Ramos (cell line): Measurements from ENCODE around the gene RFNG.

Source experiments
- in situ Hi-C: fragments of 300-500 bp; cut with MboI; formaldehyde crosslinking; loops from one replicate; pipeline ENCODE4 v1.14.3; 2022; ENCODE audit warnings: low sequenced_read_pairs; ENCODE audit not compliant: unreplicated experiment

Gene RFNG

GRCh38 chr17:82007228-82007494 is 44.5 kb downstream of the RFNG start:
- in situ Hi-C loops, result no loop called here

- in situ Hi-C loops, result no loop called here
Measured at GRCh38 chr17:82006468-82007227, 45.0 kb downstream of the RFNG start.

DNA sequence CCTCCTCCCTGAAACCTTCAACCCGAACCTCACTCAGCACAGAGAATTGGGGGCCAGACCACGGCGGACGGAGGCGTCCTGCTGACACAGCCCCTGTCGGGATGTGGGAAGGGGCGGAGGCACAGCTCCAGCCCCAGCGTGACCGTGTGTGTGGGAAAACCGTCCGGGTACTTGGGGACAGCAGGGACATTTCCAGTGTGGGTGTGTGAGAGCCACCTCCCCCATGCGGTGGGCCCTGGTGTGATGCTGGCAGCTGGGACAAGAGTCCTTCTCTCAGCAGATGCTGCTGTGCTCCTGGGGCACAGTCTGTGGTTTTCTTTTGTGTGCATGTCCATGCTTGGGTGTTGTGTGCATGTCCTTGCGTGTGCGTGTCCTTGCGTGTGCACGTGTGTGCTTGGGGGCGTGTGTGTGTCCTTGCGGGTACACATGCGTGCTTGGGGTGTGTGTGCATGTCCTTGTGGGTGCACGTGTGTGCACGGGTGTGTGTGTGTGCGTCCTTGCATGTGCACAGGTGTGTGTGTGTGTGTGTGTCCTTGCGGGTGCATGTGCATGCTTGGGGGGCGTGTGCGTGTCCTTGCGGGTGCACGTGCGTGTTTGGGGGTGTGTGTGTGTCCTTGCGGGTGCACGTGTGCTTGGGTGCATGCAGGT is 45.8 kb downstream of the RFNG start:
- in situ Hi-C loops, result no loop called here

DNA sequence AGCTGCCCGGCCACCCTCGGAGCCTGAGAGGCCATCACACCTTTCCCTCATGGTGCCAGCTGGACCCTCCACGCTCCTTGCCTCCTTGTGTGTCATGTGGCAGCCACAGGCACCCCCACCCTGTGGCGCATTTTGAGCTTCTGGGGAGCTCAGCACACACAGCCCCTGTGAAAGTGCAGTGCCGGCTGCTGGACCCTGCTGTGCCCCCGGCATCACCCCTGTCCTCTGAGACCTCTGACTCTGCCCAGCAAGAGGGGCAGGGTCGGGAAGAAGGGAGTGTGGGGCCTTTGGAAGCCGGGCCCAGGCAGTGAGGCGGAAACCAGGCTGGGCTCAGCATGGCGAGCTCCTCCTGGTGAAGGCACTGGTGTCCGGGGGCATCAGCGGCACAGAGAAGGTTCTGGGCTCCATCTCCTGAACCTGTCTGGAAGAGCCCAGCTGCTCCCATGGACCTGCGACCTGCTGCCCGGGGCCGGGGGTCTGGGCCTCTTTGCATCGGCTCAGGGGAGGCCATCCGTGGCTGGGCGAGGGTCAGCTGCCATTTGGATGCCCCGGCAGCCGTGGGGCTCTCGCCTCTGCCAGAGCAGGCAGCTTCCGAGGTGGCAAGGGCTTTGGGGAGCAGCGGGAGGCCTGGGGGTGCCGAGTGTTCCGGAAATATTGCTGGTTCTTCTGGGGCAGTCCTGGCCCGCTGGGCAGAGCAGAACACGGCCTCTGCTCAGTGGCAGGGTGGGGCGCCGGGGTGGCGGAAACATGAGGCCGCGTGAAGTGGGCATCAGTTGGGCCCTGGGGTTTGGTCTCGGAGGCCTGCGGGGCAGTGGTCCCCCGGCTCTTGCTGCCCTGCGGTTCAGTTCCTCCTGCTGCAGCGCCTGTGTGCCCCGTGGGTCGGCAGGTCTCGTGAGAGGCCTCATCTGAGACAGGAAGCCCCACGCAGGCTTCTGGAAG is 46.8 kb downstream of the RFNG start:
- in situ Hi-C loops, result no loop called here

- in situ Hi-C loops, result no loop called here
Measured at GRCh38 chr17:82003411-82004381, 47.9 kb downstream of the RFNG start.

DNA sequence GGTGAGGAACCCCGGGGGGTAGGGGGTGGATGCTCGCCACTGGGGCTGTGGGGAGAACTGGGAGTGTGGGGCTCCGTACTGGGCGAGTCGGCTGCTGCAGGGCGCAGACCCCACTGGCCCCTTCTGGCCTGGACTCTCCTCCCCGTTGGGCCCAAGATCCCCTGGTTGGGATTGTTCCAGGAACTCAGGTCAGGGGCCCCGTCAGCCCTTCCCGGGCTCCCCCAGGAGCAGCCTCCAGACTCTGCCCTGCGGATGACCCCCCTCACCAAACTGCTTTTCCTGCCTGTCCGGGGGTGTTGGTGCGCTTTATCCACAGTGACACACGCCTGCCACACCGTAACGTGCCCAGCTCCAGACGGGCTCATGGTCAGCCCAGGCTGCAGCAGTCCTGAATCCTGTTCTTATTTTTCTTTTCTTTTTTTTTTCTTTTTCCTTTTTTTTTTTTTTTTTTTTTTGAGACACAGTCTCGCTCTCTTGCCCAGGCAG is 50.0 kb downstream of the RFNG start:
- in situ Hi-C loops, result no loop called here

GRCh38 chr17:82000803-82001570 is 50.6 kb downstream of the RFNG start:
- in situ Hi-C loops, result no loop called here

DNA sequence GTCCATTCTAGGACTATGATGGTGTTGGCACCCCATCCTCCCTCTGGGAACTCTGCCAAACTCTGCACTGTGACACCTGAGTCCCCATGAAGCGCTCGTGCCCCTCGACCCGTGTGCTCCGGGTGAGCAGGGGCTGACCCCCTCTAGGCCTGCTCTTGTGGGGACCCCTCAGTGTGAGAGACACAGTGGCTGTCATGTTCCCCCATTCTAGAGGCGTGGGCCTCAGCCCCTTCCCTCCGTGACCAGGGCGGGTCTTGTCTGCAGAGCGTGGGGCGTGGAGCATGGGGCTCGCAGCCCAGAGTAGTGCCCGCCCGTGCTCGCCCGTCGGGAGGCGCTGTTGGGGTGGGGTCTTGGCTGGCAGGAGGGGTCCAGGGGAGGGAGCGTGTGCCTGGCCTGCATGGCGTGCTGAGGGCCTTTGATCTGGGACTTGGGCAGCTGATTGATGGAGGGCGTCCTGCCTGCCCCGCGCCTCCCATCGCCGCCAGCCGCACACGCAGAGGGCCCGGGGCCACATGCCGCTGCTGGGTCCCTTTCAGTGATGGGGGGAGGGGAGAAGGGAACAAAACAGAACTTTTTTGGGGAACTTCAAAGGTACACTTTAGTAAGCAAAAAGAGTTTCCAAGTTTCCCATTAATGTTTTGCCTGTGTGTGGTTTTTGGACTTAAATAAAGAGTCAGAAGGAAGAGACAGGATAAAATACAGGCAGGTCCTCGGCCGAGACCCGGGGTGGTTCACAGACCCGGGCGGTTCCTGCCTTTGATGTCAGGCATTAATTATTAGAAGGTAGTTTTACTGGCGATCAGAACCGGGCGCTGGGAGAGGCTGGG is 51.4 kb downstream of the RFNG start:
- in situ Hi-C loops, result no loop called here

DNA sequence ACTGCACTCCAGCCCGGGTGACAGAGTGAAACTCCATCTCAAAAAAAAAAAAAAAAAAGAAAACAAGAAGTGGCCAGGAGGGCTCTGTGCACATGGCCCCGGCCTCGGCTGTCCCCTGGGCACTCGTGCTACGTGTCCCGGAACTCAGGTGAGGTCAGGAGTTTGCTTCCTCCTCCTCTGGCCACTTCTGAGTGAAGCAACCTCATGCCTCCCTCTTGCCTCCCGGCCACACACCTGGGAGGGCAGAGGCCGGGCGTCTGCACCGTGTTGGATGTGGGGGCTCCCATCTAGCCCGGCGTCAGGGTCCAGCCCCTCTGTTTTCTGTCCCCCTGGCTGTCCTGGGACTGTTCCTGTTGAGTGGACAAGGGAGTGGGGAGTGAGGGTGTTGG is 52.0 kb downstream of the RFNG start:
- in situ Hi-C loops, result no loop called here

DNA sequence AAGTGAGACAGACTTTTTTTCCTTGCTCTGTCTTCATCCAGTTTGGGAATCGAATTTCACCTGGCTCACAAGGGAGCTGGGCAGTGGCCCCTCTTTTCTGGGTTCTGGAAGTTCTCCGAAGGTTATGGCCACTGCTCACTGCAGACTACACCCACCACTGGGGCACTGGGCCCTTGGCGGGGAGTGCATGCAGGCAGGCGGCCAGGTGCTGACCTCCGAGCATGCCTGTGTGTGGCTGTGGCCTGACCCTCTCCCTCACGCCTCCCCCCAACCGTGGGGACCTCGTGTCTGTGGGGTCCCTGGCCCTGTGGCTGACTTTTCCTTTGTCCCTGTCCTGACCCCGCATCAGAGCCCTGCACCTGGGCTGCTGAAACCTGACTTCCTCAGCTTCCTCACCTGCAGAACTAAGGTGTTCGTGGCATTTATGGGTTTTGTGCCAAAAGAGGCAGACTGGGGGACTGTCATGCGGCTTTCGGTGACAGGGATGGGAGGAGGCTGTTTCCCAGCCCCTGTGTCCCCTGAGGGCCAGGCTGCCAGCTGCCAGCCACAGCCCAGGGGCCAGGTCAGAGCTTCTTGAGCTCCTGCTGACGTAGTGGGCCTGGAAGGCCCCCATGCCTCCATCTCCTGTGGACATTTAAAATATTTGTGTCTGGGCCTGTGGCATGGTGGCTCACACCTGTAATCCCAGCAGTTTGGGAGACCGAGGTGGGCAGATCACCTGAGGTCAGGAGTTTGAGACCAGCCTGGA is 52.7 kb downstream of the RFNG start:
- in situ Hi-C loops, result no loop called here

DNA sequence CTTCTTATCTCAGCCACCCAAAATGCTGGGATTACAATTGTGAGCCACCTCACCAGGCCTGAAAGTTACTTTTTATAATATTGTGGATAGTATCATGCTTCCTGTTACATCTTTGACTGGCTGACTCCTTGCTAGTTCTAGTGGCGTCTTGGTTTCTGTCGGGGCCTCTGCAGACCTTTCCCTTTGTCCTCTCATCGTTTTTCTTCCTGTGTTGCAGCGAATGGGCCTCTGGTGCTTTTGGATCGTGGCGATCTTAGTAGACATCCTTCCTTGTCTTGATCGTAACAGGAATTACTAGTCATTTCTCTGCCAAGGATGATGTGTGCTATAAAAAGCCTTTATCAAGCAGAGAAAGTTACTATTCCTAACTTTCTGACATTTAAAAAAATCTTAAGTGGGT is 53.4 kb downstream of the RFNG start:
- in situ Hi-C loops, result no loop called here
